ENCODE results near the gene DUSP28. TPM values are rescaled to one million over a fixed set of nuclear protein-coding genes. Genes with fewer than 3 reads are reported as not detected.
A peak's percentile ranks its signal among the peaks of the same experiment; 100 is the strongest.

Gene DUSP28
- total RNA-seq, 1 donor = 4.7 TPM

DNA sequence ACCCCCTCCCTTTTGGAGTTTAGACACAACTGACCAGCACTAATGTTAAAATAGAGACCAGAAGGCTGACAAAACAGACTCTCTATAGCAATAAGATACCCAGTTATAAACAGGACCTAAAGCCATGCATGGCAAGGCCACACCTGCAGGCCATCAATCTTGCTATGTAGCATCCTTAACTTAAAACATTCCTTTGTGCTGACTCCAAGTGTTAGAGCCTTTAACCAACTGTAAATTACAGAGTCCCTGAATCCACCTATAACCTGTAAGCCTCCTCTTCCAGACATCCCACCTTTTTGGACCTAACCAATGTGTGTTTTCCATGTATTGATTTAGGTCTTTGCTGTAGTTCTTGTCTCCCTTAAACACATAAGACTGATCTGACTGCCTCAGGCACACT is 20.3 kb upstream of the DUSP28 start:
- Histone ChIP-seq H3K4me3 (ENCODE audit: insufficient read depth, low read length) (no peak overlapping the region), H2AFZ (ENCODE audit: low read length) (no peak overlapping the region), H4K20me1 (ENCODE audit: insufficient read depth, low read length) (no peaks in the 10 kb centered on the region), H3K36me3 (ENCODE audit: insufficient read depth, low read length) (peaks cover 14% of the 10 kb centered on the region), H3K27ac (ENCODE audit: low read depth, low read length) (no peak overlapping the region), H3K4me1 (ENCODE audit: insufficient read depth, low read length) (no peaks in the 10 kb centered on the region), H3K27me3 (ENCODE audit: insufficient read depth, low read length) (no peaks in the 10 kb centered on the region), H3K9me3 (ENCODE audit: low read depth, low read length) (no peaks in the 10 kb centered on the region), H3K79me2 (ENCODE audit: insufficient read depth, low read length) (no peaks in the 10 kb centered on the region), H3K4me2 (ENCODE audit: insufficient read depth, low read length) (no peak overlapping the region)
- no peak for DNase-seq (ENCODE audit: insufficient read length, low spot score, missing footprints)
- TF ChIP-seq, protein P1, sequence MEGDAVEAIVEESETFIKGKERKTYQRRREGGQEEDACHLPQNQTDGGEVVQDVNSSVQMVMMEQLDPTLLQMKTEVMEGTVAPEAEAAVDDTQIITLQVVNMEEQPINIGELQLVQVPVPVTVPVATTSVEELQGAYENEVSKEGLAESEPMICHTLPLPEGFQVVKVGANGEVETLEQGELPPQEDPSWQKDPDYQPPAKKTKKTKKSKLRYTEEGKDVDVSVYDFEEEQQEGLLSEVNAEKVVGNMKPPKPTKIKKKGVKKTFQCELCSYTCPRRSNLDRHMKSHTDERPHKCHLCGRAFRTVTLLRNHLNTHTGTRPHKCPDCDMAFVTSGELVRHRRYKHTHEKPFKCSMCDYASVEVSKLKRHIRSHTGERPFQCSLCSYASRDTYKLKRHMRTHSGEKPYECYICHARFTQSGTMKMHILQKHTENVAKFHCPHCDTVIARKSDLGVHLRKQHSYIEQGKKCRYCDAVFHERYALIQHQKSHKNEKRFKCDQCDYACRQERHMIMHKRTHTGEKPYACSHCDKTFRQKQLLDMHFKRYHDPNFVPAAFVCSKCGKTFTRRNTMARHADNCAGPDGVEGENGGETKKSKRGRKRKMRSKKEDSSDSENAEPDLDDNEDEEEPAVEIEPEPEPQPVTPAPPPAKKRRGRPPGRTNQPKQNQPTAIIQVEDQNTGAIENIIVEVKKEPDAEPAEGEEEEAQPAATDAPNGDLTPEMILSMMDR (IDR thresholded peaks at IDR 0.05; ENCODE audit: extremely low read depth, low read depth, low read length) = no peak

DNA sequence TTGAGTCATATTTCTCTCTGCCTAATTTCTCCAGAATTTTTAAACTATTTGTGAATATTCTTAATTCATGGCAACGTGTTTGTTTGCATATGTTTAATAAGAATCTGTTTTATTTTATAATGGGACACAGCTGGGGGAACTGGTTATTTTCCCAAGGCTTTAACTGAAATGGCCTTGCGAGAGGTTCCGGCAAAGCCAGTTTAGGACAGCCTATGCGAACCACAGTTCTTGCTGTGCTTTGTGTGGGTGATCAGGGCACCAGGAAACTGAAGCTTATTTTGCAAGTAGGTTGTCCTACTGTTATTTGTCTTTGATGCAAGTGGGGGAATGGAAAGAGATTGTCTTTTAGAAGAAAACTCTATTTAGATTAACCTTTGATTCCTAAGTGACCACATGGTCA is 8.9 kb upstream of the DUSP28 start:
- H3K4me3 ChIP-seq (ENCODE audit: insufficient read depth, low read length) = no peak overlapping the region
- H3K9me3 ChIP-seq (ENCODE audit: low read depth, low read length) = no peaks in the 10 kb centered on the region
- no peak overlapping the region for H3K27ac ChIP-seq (ENCODE audit: low read depth, low read length)
- peaks cover 3% of the 10 kb centered on the region for H3K4me1 ChIP-seq (ENCODE audit: insufficient read depth, low read length)
- no peaks in the 10 kb centered on the region for H3K27me3 ChIP-seq (ENCODE audit: insufficient read depth, low read length)
- peaks cover 10% of the 10 kb centered on the region for H3K36me3 ChIP-seq (ENCODE audit: insufficient read depth, low read length)
- no peak for DNase-seq (ENCODE audit: insufficient read length, low spot score, missing footprints)
- H3K4me2 ChIP-seq (ENCODE audit: insufficient read depth, low read length) = no peak overlapping the region
- no peak overlapping the region for H2AFZ ChIP-seq (ENCODE audit: low read length)
- TF ChIP-seq, protein P1 (IDR thresholded peaks at IDR 0.05; ENCODE audit: extremely low read depth, low read depth, low read length) = no peak
- H4K20me1 ChIP-seq (ENCODE audit: insufficient read depth, low read length) = peaks cover 12% of the 10 kb centered on the region
- H3K79me2 ChIP-seq (ENCODE audit: insufficient read depth, low read length) = peaks cover 22% of the 10 kb centered on the region

DNA sequence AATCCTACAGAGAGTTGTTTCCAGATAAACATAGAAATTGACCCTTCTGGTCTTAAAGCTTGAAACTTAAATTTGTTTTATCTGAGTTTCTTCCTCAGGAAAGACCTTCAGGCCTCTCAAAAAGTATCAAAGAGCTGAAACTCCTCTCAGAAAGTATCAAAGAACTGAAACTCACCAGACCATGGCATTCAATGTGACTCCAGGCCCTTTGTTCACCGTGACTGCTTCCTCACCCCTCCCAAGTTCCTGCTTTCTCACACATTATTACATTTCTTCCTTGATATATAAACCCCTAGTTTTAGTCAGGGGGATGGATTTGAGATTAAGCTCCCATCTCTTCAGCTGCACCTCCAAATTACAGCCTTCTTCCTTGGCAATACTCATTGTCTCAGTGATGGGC is 8.3 kb upstream of the DUSP28 start:
- Histone ChIP-seq H3K27me3 (ENCODE audit: insufficient read depth, low read length) (no peaks in the 10 kb centered on the region), H3K4me3 (ENCODE audit: insufficient read depth, low read length) (no peak overlapping the region), H4K20me1 (ENCODE audit: insufficient read depth, low read length) (peaks cover 12% of the 10 kb centered on the region), H3K79me2 (ENCODE audit: insufficient read depth, low read length) (peaks cover 27% of the 10 kb centered on the region), H3K36me3 (ENCODE audit: insufficient read depth, low read length) (peaks cover 10% of the 10 kb centered on the region), H3K4me2 (ENCODE audit: insufficient read depth, low read length) (no peak overlapping the region), H3K4me1 (ENCODE audit: insufficient read depth, low read length) (peaks cover 3% of the 10 kb centered on the region), H3K27ac (ENCODE audit: low read depth, low read length) (no peak overlapping the region), H2AFZ (ENCODE audit: low read length) (no peak overlapping the region), H3K9me3 (ENCODE audit: low read depth, low read length) (no peaks in the 10 kb centered on the region)
- TF ChIP-seq, protein P1 (IDR thresholded peaks at IDR 0.05; ENCODE audit: extremely low read depth, low read depth, low read length) = no peak
- no peak for DNase-seq (ENCODE audit: insufficient read length, low spot score, missing footprints)

DNA sequence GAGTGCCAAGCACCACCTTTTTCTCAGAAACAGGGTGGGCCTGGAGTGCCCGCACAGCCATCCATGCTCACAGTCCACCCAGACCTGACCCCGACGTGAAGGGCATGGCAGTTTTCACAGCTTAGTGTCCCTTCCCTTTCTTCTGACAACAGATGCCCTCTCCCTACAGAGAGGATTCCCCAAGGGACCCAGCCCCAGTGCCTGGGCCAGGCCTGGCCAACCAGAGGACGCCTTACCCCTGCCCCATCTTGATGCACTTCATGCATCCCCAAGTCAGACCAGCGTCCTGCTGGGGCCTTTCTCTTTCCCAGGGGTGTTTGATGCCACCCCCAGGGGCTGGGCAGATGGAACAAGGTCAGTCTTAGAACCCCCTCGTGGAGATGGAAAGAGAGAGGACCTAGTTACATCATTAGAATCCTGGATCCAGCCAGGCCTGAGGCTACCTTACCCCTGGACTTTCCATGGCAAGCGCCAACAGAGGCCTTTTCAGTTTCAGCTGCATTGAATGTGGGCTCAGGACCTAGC is 6.1 kb upstream of the DUSP28 start:
- H3K79me2 ChIP-seq (ENCODE audit: insufficient read depth, low read length) = peaks cover 42% of the 10 kb centered on the region
- no peak overlapping the region for H2AFZ ChIP-seq (ENCODE audit: low read length)
- H3K27ac ChIP-seq (ENCODE audit: low read depth, low read length) = no peak overlapping the region
- peak; percentile 53 for DNase-seq (ENCODE audit: insufficient read length, low spot score, missing footprints)
- peaks cover 16% of the 10 kb centered on the region for H3K4me1 ChIP-seq (ENCODE audit: insufficient read depth, low read length)
- no peaks in the 10 kb centered on the region for H3K27me3 ChIP-seq (ENCODE audit: insufficient read depth, low read length)
- H3K4me3 ChIP-seq (ENCODE audit: insufficient read depth, low read length) = no peak overlapping the region
- no peaks in the 10 kb centered on the region for H3K9me3 ChIP-seq (ENCODE audit: low read depth, low read length)
- peaks cover 10% of the 10 kb centered on the region for H3K36me3 ChIP-seq (ENCODE audit: insufficient read depth, low read length)
- peaks cover 22% of the 10 kb centered on the region for H4K20me1 ChIP-seq (ENCODE audit: insufficient read depth, low read length)
- TF ChIP-seq, protein P1 (IDR thresholded peaks at IDR 0.05; ENCODE audit: extremely low read depth, low read depth, low read length) = no peak
- no peak overlapping the region for H3K4me2 ChIP-seq (ENCODE audit: insufficient read depth, low read length)
